Vagina (tissue), 2 donors: ENCODE results near the gene HAUS2.

Experiments used
- CTCF ChIP-seq, 3 experiments: fragments of 450-650 bp in 2 of 3; fragments of 200-600 bp in 1 of 3; sonication (generic) in 1 of 3; IDR thresholded peaks; one replicate each; pipeline ENCODE4 v1.5.1; 2017 to 2019; ENCODE audit warnings: antibody characterized with exemption in 3 of 3, mild to moderate bottlenecking in 2 of 3, moderate library complexity in 2 of 3
- POLR2A ChIP-seq, 2 donors: fragments of 450-650 bp; IDR thresholded peaks; one replicate each; pipeline ENCODE4 v1.6.1; 2017; ENCODE audit warnings: antibody characterized with exemption in 2 of 2, mild to moderate bottlenecking in 2 of 2, moderate library complexity in 2 of 2

- TF ChIP-seq CTCF (IDR thresholded peaks at IDR 0.05), result no peak
- TF ChIP-seq POLR2A (IDR thresholded peaks at IDR 0.05), result peak in 1 of 2 donors; percentile 83
Measured at GRCh38 chr15:42548249-42549031, at the start of gene HAUS2, which contains the start of gene LRRC57.
